Measurements from ENCODE around the gene TC2N.

The TC2N gene

GRCh38 chr14:91891101-91891500 lies 23.8 kb upstream of the TC2N start:
- in situ Hi-C loops (cut with MboI; ENCODE audit: low pct_unique_long_range_greater_than_20kb, low sequenced_read_pairs): no loop called here
- DNase-seq: no peak

GRCh38 chr14:91890291-91890749 lies 23.0 kb upstream of the TC2N start:
- DNase-seq: no peak
- in situ Hi-C loops (cut with MboI; ENCODE audit: low pct_unique_long_range_greater_than_20kb, low sequenced_read_pairs): no loop called here

GRCh38 chr14:91889477-91890211 lies 22.3 kb upstream of the TC2N start:
- DNase-seq: no peak
- in situ Hi-C loops (cut with MboI; ENCODE audit: low pct_unique_long_range_greater_than_20kb, low sequenced_read_pairs): no loop called here

GRCh38 chr14:91888641-91889476 lies 21.5 kb upstream of the TC2N start:
- no peak for DNase-seq
- in situ Hi-C loops (cut with MboI; ENCODE audit: low pct_unique_long_range_greater_than_20kb, low sequenced_read_pairs): no loop called here

GRCh38 chr14:91886961-91887360 lies 19.6 kb upstream of the TC2N start:
- in situ Hi-C loops (cut with MboI; ENCODE audit: low pct_unique_long_range_greater_than_20kb, low sequenced_read_pairs): no loop called here

GRCh38 chr14:91885839-91886238 lies 18.5 kb upstream of the TC2N start:
- in situ Hi-C loops (cut with MboI; ENCODE audit: low pct_unique_long_range_greater_than_20kb, low sequenced_read_pairs): no loop called here
- DNase-seq: no peak

More at GRCh38 chr14:91886961-91887360, 19.6 kb upstream of the TC2N start:
- DNase-seq: no peak

- in situ Hi-C loops (cut with MboI; ENCODE audit: low pct_unique_long_range_greater_than_20kb, low sequenced_read_pairs): no loop called here
- DNase-seq: no peak
Measured at GRCh38 chr14:91885113-91885712, 17.9 kb upstream of the TC2N start.

- in situ Hi-C loops (cut with MboI; ENCODE audit: low pct_unique_long_range_greater_than_20kb, low sequenced_read_pairs): no loop called here
- no peak for DNase-seq
Measured at GRCh38 chr14:91884664-91885063, 17.3 kb upstream of the TC2N start.

- DNase-seq: no peak
- in situ Hi-C loops (cut with MboI; ENCODE audit: low pct_unique_long_range_greater_than_20kb, low sequenced_read_pairs): no loop called here
Measured at GRCh38 chr14:91883753-91884152, 16.4 kb upstream of the TC2N start.

- no peak for DNase-seq
- in situ Hi-C loops (cut with MboI; ENCODE audit: low pct_unique_long_range_greater_than_20kb, low sequenced_read_pairs): no loop called here
Measured at GRCh38 chr14:91882776-91883175, 15.4 kb upstream of the TC2N start.

GRCh38 chr14:91882369-91882768 lies 15.0 kb upstream of the TC2N start:
- DNase-seq: no peak
- in situ Hi-C loops (cut with MboI; ENCODE audit: low pct_unique_long_range_greater_than_20kb, low sequenced_read_pairs): no loop called here

- in situ Hi-C loops (cut with MboI; ENCODE audit: low pct_unique_long_range_greater_than_20kb, low sequenced_read_pairs): no loop called here
Measured at GRCh38 chr14:91879196-91879595, 11.9 kb upstream of the TC2N start.

GRCh38 chr14:91878274-91878673 lies 10.9 kb upstream of the TC2N start:
- in situ Hi-C loops (cut with MboI; ENCODE audit: low pct_unique_long_range_greater_than_20kb, low sequenced_read_pairs): no loop called here
- no peak for DNase-seq

More at GRCh38 chr14:91879196-91879595, 11.9 kb upstream of the TC2N start:
- no peak for DNase-seq

GRCh38 chr14:91877376-91877915 lies 10.1 kb upstream of the TC2N start:
- no peak for DNase-seq
- in situ Hi-C loops (cut with MboI; ENCODE audit: low pct_unique_long_range_greater_than_20kb, low sequenced_read_pairs): no loop called here

- in situ Hi-C loops (cut with MboI; ENCODE audit: low pct_unique_long_range_greater_than_20kb, low sequenced_read_pairs): no loop called here
- no peak for DNase-seq
Measured at GRCh38 chr14:91876492-91876891, 9.2 kb upstream of the TC2N start.

GRCh38 chr14:91875525-91876286 lies 8.4 kb upstream of the TC2N start:
- no peak for DNase-seq
- in situ Hi-C loops (cut with MboI; ENCODE audit: low pct_unique_long_range_greater_than_20kb, low sequenced_read_pairs): no loop called here

- DNase-seq: peak; percentile 49
- in situ Hi-C loops (cut with MboI; ENCODE audit: low pct_unique_long_range_greater_than_20kb, low sequenced_read_pairs): no loop called here
Measured at GRCh38 chr14:91873471-91874415, 6.4 kb upstream of the TC2N start.

Data from KBM-7 (cell line).